ENCODE measurements around the gene DBNL.

GRCh38 chr7:44100458-44101302 lies 56.2 kb downstream of the DBNL start:
- no peak for TF ChIP-seq EZH2 (conservative IDR thresholded peaks at IDR 0.05; ENCODE audit: low read depth, low read length)
- no peak for TF ChIP-seq CTCF (CRISPR knock-in tag; IDR thresholded peaks at IDR 0.05)
- no peak for TF ChIP-seq AHDC1 (CRISPR knock-in tag; IDR thresholded peaks at IDR 0.05; ENCODE audit: borderline replicate concordance)
- no peak for TF ChIP-seq THAP7 (CRISPR knock-in tag; IDR thresholded peaks at IDR 0.05)
- no peak for TF ChIP-seq NFIC (IDR thresholded peaks at IDR 0.05; ENCODE audit: low read length)
- TF ChIP-seq AFF4 (CRISPR knock-in tag; IDR thresholded peaks at IDR 0.05): no peak
- TF ChIP-seq MEIS2 (CRISPR knock-in tag; IDR thresholded peaks at IDR 0.05): no peak
- TF ChIP-seq ESRRA (CRISPR knock-in tag; IDR thresholded peaks at IDR 0.05; ENCODE audit: low read depth): no peak; the same call in 1 of the 2 replicates
- peak; percentile 20; the same call in 1 of the 2 replicates for TF ChIP-seq PHF8 (CRISPR knock-in tag; IDR thresholded peaks at IDR 0.05)
- TF ChIP-seq ZNF318 (CRISPR knock-in tag; IDR thresholded peaks at IDR 0.05): no peak
- no peak for TF ChIP-seq TBX3 (IDR thresholded peaks at IDR 0.05; ENCODE audit: borderline replicate concordance)
- peak; percentile 29; the same call in 1 of the 2 replicates for TF ChIP-seq TAF1 (CRISPR knock-in tag; IDR thresholded peaks at IDR 0.05)
- 0 out of 2 replicates have a peak, but pooled peaks have one; percentile 22 for TF ChIP-seq POGZ (CRISPR knock-in tag; IDR thresholded peaks at IDR 0.05)
- no peak for TF ChIP-seq HOXA7 (CRISPR knock-in tag; IDR thresholded peaks at IDR 0.05)
